Measurements from ENCODE around the gene KCNJ14. TPM values are rescaled to one million over a fixed set of nuclear protein-coding genes. Genes with fewer than 3 reads are reported as not detected.

The KCNJ14 gene
- total RNA-seq, 1 experiment from 2014 or later = 3.6 TPM

- peaks cover 11% of the 10 kb centered on the region for H3K36me3 Mint-ChIP-seq (ENCODE audit: insufficient read depth, unreplicated experiment)
- H3K4me1 Mint-ChIP-seq (ENCODE audit: low read depth, unreplicated experiment) = peaks cover 11% of the 10 kb centered on the region
- H3K4me3 Mint-ChIP-seq (ENCODE audit: unreplicated experiment) = peak overlapping the region; percentile 27
- H3K9me3 Mint-ChIP-seq (ENCODE audit: unreplicated experiment) = no peaks in the 10 kb centered on the region
- Histone ChIP-seq H3K9me3 (no peaks in the 10 kb centered on the region), H3K27me3 (replicated peaks; ENCODE audit: control insufficient read depth, insufficient read depth, low read length) (no peaks in the 10 kb centered on the region), H3K4me1 (0 out of 2 replicates have a peak, but pooled peaks cover 12% of the 10 kb centered on the region), H3K36me3 (ENCODE audit: control insufficient read depth, insufficient read depth, low read length) (no peaks in the 10 kb centered on the region), H3K4me3 (ENCODE audit: low read depth, low read length) (no peak overlapping the region)
- intact Hi-C loops (cut with micrococcal nuclease; ENCODE audit: unreplicated experiment) = no loop called here
- ChIA-PET CTCF (interaction anchor here (1.2 to 5.9 kb wide), 2 partner anchors 75 to 100 kb away, joined by 3 to 112 read pairs; no protein-coding TSS in a partner anchor), POLR2A (interaction anchor here (0.6 kb wide), 1 partner anchor 22 kb away, joined by 12 read pairs; no protein-coding TSS in a partner anchor)
- no peak for TF ChIP-seq CTCF (IDR thresholded peaks at IDR 0.05; ENCODE audit: insufficient read depth in 1 of 2, low read depth in 1 of 2, low read length in 1 of 2, severe bottlenecking in 1 of 2, unreplicated experiment in 1 of 2)
- no peaks in the 10 kb centered on the region for H3K27me3 Mint-ChIP-seq (ENCODE audit: insufficient read depth, unreplicated experiment)
- no peak overlapping the region for H3K27ac Mint-ChIP-seq (ENCODE audit: unreplicated experiment)
- BruUV-seq (replicated peaks) = no TSS peak
- DNase-seq = no peak
These were observed 53.5 kb downstream of the KCNJ14 start for GRCh38 chr19:48508729-48509411.

GRCh38 chr19:48509467-48510194 is 54.3 kb downstream of the KCNJ14 start:
- Mint-ChIP-seq H3K4me3 (ENCODE audit: unreplicated experiment) (peak overlapping the region; percentile 27), H3K4me1 (ENCODE audit: low read depth, unreplicated experiment) (peaks cover 15% of the 10 kb centered on the region), H3K27me3 (ENCODE audit: insufficient read depth, unreplicated experiment) (no peaks in the 10 kb centered on the region), H3K9me3 (ENCODE audit: unreplicated experiment) (no peaks in the 10 kb centered on the region), H3K27ac (ENCODE audit: unreplicated experiment) (peak overlapping the region; percentile 53), H3K36me3 (ENCODE audit: insufficient read depth, unreplicated experiment) (peaks cover 11% of the 10 kb centered on the region)
- Histone ChIP-seq H3K27me3 (replicated peaks; ENCODE audit: control insufficient read depth, insufficient read depth, low read length) (no peaks in the 10 kb centered on the region), H3K4me1 (0 out of 2 replicates have a peak, but pooled peaks cover 12% of the 10 kb centered on the region), H3K4me3 (ENCODE audit: low read depth, low read length) (no peak overlapping the region), H3K36me3 (ENCODE audit: control insufficient read depth, insufficient read depth, low read length) (no peaks in the 10 kb centered on the region), H3K9me3 (no peaks in the 10 kb centered on the region)
- intact Hi-C loops (cut with micrococcal nuclease; ENCODE audit: unreplicated experiment) = loop anchor here (1.0 kb wide), 1 partner anchor 7 kb away; no protein-coding TSS in a partner anchor
- ChIA-PET POLR2A (no interaction called here), CTCF (interaction anchor here (1.3 to 5.9 kb wide), 3 partner anchors 44 to 75 kb away, joined by 3 to 112 read pairs (median 5); no protein-coding TSS in a partner anchor)
- no peak for TF ChIP-seq CTCF (IDR thresholded peaks at IDR 0.05; ENCODE audit: insufficient read depth in 1 of 2, low read depth in 1 of 2, low read length in 1 of 2, severe bottlenecking in 1 of 2, unreplicated experiment in 1 of 2)
- no TSS peak for BruUV-seq (replicated peaks)
- no peak for DNase-seq
